HCT116 (cell line): ENCODE measurements around the gene TYMS. TPM values are rescaled to one million over a fixed set of nuclear protein-coding genes. Genes with fewer than 3 reads are reported as not detected.

Source experiments
- ATAC-seq: fragments of 200-7000 bp; cut with Tn5 transposase; 2 replicates; pipeline ENCODE4 v1.9.1; 2020; ENCODE audit warnings: mild to moderate bottlenecking, moderate library complexity
- BruUV-seq: library from RNA; stranded (reverse); fragments of 400-500 nt; replicated peaks from 2 replicates; lab custom pipeline; 2021; lab: Mats Ljungman, UMichigan
- CTCF ChIA-PET: fragments of 300-600 bp; sonication (Branson Sonifier 250); formaldehyde crosslinking; loops from one replicate; lab custom pipeline; 2021; ENCODE audit warnings: antibody characterized with exemption; lab: Charles Lee
- POLR2A ChIA-PET: fragments of 300-600, 350-600 bp; sonication (Branson Sonifier 250); formaldehyde crosslinking; loops from one replicate; lab custom pipeline; 2021; ENCODE audit warnings: antibody characterized with exemption; lab: Charles Lee
- RAD21 ChIA-PET, 2 experiments: fragments of 300-600 bp; sonication (Branson Sonifier 250); formaldehyde crosslinking; loops; one replicate each; lab custom pipeline; 2023; ENCODE audit warnings: low total read pairs in 2 of 2; ENCODE audit not compliant: uncharacterized antibody in 2 of 2, unreplicated experiment in 2 of 2, low non-redundant PET in 1 of 2; lab: Charles Lee
- DNase-seq: peaks from one replicate; pipeline ENCODE4 v3.0.0-alpha.2; 2010; ENCODE audit warnings: low read depth, low spot score
- H2AFZ ChIP-seq: fragments of 200-600 bp; shearing (Covaris generic), sonication (generic); 2 replicates; pipeline ENCODE4 v1.6.1; 2017; ENCODE audit warnings: low read depth, mixed run types, mixed read lengths, antibody characterized with exemption, low read length; ENCODE audit not compliant: poor library complexity, severe bottlenecking
- H3K27ac ChIP-seq: 2 replicates; pipeline ENCODE4 v1.5.1; 2012; ENCODE audit warnings: low read depth, low read length
- H3K27me3 ChIP-seq: fragments of 200-600 bp; sonication (generic); 2 replicates; pipeline ENCODE4 v1.6.1; 2016; ENCODE audit warnings: mixed run types, low read length, mixed read lengths; ENCODE audit not compliant: insufficient read depth
- H3K36me3 ChIP-seq, 2 experiments: fragments of 200-500 bp in 1 of 2; fragments of 200-600 bp in 1 of 2; sonication (Bioruptor generic) in 1 of 2; sonication (generic) in 1 of 2; 2 replicates each; pipeline versions ENCODE4 v1.5.1 to v1.6.1; 2014 to 2016; ENCODE audit warnings: low read length in 2 of 2, inconsistent platforms in 1 of 2, mixed read lengths in 1 of 2, mixed run types in 1 of 2; ENCODE audit not compliant: insufficient read depth in 2 of 2, control insufficient read depth in 1 of 2
- H3K4me1 ChIP-seq, 2 experiments: fragments of 200-600 bp in 1 of 2; sonication (generic) in 1 of 2; 2 replicates each; pipeline versions ENCODE4 v1.5.1 to v1.6.1; 2012 to 2017; ENCODE audit warnings: low read length in 2 of 2, inconsistent platforms in 1 of 2, mild to moderate bottlenecking in 1 of 2, mixed read lengths in 1 of 2, mixed run types in 1 of 2, moderate library complexity in 1 of 2; ENCODE audit not compliant: insufficient read depth in 2 of 2, control insufficient read depth in 1 of 2
- H3K4me2 ChIP-seq: fragments of 200-600 bp; sonication (generic); 2 replicates; pipeline ENCODE4 v1.6.1; 2017; ENCODE audit warnings: mixed run types, low read length, mixed read lengths
- H3K4me3 ChIP-seq, 2 experiments: fragments of 200-600 bp in 1 of 2; sonication (generic) in 1 of 2; replicated peaks in 1 of 2; 2 replicates each; pipeline ENCODE4 v1.5.1; 2011 to 2016; ENCODE audit warnings: low read length in 2 of 2, control low read depth in 1 of 2, low read depth in 1 of 2, mild to moderate bottlenecking in 1 of 2, mixed read lengths in 1 of 2, mixed run types in 1 of 2
- H3K79me2 ChIP-seq: fragments of 200-600 bp; sonication (generic); 2 replicates; pipeline ENCODE4 v1.6.1; 2017; ENCODE audit warnings: mild to moderate bottlenecking, mixed run types, low read length, moderate library complexity, mixed read lengths; ENCODE audit not compliant: insufficient read depth
- H3K9ac ChIP-seq: fragments of 200-600 bp; sonication (generic); 2 replicates; pipeline ENCODE4 v1.6.1; 2016; ENCODE audit warnings: low read length, mixed read lengths
- H3K9me2 ChIP-seq: fragments of 200-600 bp; sonication (generic), shearing (Covaris generic); 2 replicates; pipeline ENCODE4 v1.6.1; 2017; ENCODE audit warnings: mixed run types, mild to moderate bottlenecking, moderate library complexity; ENCODE audit not compliant: insufficient read depth
- H3K9me3 ChIP-seq, 2 experiments: fragments of 200-500 bp in 1 of 2; fragments of 200-600 bp in 1 of 2; sonication (Bioruptor generic) in 1 of 2; sonication (generic) in 1 of 2; 2 replicates each; pipeline ENCODE4 v1.6.1; 2014 to 2017; ENCODE audit warnings: low read length in 2 of 2, mixed read lengths in 2 of 2, inconsistent platforms in 1 of 2, low read depth in 1 of 2, mild to moderate bottlenecking in 1 of 2, mixed run types in 1 of 2, moderate library complexity in 1 of 2; ENCODE audit not compliant: control insufficient read depth in 1 of 2, insufficient read depth in 1 of 2
- H4K20me1 ChIP-seq: fragments of 200-600 bp; sonication (generic), shearing (Covaris generic); 2 replicates; pipeline ENCODE4 v1.6.1; 2017; ENCODE audit warnings: mixed run types, mild to moderate bottlenecking, moderate library complexity; ENCODE audit not compliant: insufficient read depth
- CEBPB ChIP-seq: IDR thresholded peaks from 2 replicates; pipeline ENCODE4 v1.6.1; 2012; ENCODE audit warnings: low read depth
- EGR1 ChIP-seq: IDR thresholded peaks from 2 replicates; pipeline ENCODE4 v1.6.1; 2012; ENCODE audit warnings: low read depth
- ELF1 ChIP-seq: IDR thresholded peaks from 2 replicates; pipeline ENCODE4 v1.6.1; 2012; ENCODE audit warnings: low read depth, borderline replicate concordance
- EZH2 ChIP-seq: fragments of 200-600 bp; sonication (generic); IDR thresholded peaks from 2 replicates; pipeline ENCODE4 v1.6.1; 2017; ENCODE audit warnings: antibody characterized with exemption, mixed run types
- FOSL1 ChIP-seq: IDR thresholded peaks from 2 replicates; pipeline ENCODE4 v1.6.1; 2012; ENCODE audit warnings: low read depth
- POLR2AphosphoS5 ChIP-seq: IDR thresholded peaks from 2 replicates; pipeline ENCODE4 v1.6.1; 2011; ENCODE audit warnings: mild to moderate bottlenecking, low read depth, low read length, moderate library complexity
- RAD21 ChIP-seq: IDR thresholded peaks from 2 replicates; pipeline ENCODE4 v1.6.1; 2012; ENCODE audit warnings: low read depth, mild to moderate bottlenecking
- SIN3A ChIP-seq: IDR thresholded peaks from 2 replicates; pipeline ENCODE4 v1.6.1; 2012; ENCODE audit warnings: low read depth
- SP1 ChIP-seq: IDR thresholded peaks from 2 replicates; pipeline ENCODE4 v1.6.1; 2012; ENCODE audit warnings: low read depth
- TCF7L2 ChIP-seq: IDR thresholded peaks from 2 replicates; pipeline ENCODE4 v1.7.0; 2011; ENCODE audit warnings: borderline replicate concordance, inconsistent platforms; ENCODE audit not compliant: insufficient read depth, insufficient read length; ENCODE audit errors: extremely low read depth
- YY1 ChIP-seq: IDR thresholded peaks from 2 replicates; pipeline ENCODE4 v1.6.1; 2011; ENCODE audit warnings: low read length, low read depth, moderate library complexity, mild to moderate bottlenecking; ENCODE audit not compliant: insufficient replicate concordance; ENCODE audit errors: extremely low read depth
- intact Hi-C: fragments of 100-400 bp; cut with micrococcal nuclease; formaldehyde crosslinking; loops from 2 replicates; pipeline ENCODE4 v1.10.0; 2022
- total RNA-seq: library from RNA; stranded (reverse); gene quantifications from one replicate; pipeline ENCODE4 v1.2.1, GENCODE V29; 2021; ENCODE audit not compliant: unreplicated experiment
- TF ChIP-seq, protein P1 (sequence below), 3 experiments: fragments of 200-600 bp in 1 of 3; sonication (generic) in 1 of 3; IDR thresholded peaks in 2 of 3; conservative IDR thresholded peaks in 1 of 3; 2 replicates each; pipeline ENCODE4 v1.5.1; 2012 to 2017; ENCODE audit warnings: low read depth in 2 of 3, low read length in 2 of 3, antibody characterized with exemption in 1 of 3, borderline replicate concordance in 1 of 3, control low read depth in 1 of 3, mild to moderate bottlenecking in 1 of 3, mixed read lengths in 1 of 3, mixed run types in 1 of 3, moderate library complexity in 1 of 3; ENCODE audit not compliant: insufficient read depth in 1 of 3
- TF ChIP-seq, protein P2 (sequence below): IDR thresholded peaks from 2 replicates; pipeline ENCODE4 v1.6.1; 2012
- TF ChIP-seq, protein P3 (sequence below): IDR thresholded peaks from 2 replicates; pipeline ENCODE4 v1.6.1; 2012; ENCODE audit warnings: low read depth
- TF ChIP-seq, protein P4 (sequence below): IDR thresholded peaks from 2 replicates; pipeline ENCODE4 v1.6.1; 2012

Gene TYMS
- total RNA-seq, 1 experiment from 2014 or later = 245 TPM

DNA sequence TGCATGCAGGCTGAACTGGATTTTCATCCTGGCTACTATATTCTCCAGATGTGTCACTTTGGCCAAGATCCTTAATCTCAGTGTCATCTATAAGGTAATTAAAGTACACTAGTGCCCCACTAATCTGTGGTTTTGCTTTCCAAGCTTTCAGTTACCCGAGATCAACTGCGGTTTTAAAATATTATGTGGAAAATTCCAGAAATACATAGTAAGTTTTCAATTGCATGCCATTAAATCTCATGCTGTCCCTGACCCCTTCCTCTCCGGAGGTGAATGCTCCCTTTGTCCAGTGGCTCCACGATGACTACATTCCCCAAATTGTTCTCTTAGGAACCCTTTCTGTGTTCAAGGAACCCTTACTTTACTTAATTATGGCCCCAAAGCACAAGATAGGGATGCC lies 5.3 kb upstream of the TYMS start:
- no peaks in the 10 kb centered on the region for H3K36me3 ChIP-seq
- intact Hi-C loops = no loop called here
- DNase-seq = no peak
- CTCF ChIA-PET = no interaction called here
- no peak overlapping the region for H3K4me2 ChIP-seq
- no peak overlapping the region for H3K9ac ChIP-seq
- POLR2A ChIA-PET = no interaction called here
- no peaks in the 10 kb centered on the region for H3K9me3 ChIP-seq
- no peak overlapping the region for H2AFZ ChIP-seq
- no peak overlapping the region for H3K4me3 ChIP-seq
- no peaks in the 10 kb centered on the region for H4K20me1 ChIP-seq
- H3K27me3 ChIP-seq = no peaks in the 10 kb centered on the region
- no peak overlapping the region for H3K27ac ChIP-seq
- no peaks in the 10 kb centered on the region for H3K9me2 ChIP-seq
- ATAC-seq = no peak
- RAD21 ChIA-PET = no interaction called here
- H3K79me2 ChIP-seq = peaks cover 16% of the 10 kb centered on the region
- TF ChIP-seq, protein P1, sequence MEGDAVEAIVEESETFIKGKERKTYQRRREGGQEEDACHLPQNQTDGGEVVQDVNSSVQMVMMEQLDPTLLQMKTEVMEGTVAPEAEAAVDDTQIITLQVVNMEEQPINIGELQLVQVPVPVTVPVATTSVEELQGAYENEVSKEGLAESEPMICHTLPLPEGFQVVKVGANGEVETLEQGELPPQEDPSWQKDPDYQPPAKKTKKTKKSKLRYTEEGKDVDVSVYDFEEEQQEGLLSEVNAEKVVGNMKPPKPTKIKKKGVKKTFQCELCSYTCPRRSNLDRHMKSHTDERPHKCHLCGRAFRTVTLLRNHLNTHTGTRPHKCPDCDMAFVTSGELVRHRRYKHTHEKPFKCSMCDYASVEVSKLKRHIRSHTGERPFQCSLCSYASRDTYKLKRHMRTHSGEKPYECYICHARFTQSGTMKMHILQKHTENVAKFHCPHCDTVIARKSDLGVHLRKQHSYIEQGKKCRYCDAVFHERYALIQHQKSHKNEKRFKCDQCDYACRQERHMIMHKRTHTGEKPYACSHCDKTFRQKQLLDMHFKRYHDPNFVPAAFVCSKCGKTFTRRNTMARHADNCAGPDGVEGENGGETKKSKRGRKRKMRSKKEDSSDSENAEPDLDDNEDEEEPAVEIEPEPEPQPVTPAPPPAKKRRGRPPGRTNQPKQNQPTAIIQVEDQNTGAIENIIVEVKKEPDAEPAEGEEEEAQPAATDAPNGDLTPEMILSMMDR (IDR thresholded peaks at IDR 0.05 in 2 of 3, conservative IDR thresholded peaks at IDR 0.05 in 1 of 3; ENCODE audit: borderline replicate concordance in 1 of 3, insufficient read depth in 1 of 3, low read depth in 2 of 3, low read length in 2 of 3) = no peak
- TF ChIP-seq SP1 = no peak
- TF ChIP-seq, protein P2, sequence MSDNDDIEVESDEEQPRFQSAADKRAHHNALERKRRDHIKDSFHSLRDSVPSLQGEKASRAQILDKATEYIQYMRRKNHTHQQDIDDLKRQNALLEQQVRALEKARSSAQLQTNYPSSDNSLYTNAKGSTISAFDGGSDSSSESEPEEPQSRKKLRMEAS = no peak
- TF ChIP-seq, protein P3, sequence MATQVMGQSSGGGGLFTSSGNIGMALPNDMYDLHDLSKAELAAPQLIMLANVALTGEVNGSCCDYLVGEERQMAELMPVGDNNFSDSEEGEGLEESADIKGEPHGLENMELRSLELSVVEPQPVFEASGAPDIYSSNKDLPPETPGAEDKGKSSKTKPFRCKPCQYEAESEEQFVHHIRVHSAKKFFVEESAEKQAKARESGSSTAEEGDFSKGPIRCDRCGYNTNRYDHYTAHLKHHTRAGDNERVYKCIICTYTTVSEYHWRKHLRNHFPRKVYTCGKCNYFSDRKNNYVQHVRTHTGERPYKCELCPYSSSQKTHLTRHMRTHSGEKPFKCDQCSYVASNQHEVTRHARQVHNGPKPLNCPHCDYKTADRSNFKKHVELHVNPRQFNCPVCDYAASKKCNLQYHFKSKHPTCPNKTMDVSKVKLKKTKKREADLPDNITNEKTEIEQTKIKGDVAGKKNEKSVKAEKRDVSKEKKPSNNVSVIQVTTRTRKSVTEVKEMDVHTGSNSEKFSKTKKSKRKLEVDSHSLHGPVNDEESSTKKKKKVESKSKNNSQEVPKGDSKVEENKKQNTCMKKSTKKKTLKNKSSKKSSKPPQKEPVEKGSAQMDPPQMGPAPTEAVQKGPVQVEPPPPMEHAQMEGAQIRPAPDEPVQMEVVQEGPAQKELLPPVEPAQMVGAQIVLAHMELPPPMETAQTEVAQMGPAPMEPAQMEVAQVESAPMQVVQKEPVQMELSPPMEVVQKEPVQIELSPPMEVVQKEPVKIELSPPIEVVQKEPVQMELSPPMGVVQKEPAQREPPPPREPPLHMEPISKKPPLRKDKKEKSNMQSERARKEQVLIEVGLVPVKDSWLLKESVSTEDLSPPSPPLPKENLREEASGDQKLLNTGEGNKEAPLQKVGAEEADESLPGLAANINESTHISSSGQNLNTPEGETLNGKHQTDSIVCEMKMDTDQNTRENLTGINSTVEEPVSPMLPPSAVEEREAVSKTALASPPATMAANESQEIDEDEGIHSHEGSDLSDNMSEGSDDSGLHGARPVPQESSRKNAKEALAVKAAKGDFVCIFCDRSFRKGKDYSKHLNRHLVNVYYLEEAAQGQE = no peak
- TF ChIP-seq, protein P4, sequence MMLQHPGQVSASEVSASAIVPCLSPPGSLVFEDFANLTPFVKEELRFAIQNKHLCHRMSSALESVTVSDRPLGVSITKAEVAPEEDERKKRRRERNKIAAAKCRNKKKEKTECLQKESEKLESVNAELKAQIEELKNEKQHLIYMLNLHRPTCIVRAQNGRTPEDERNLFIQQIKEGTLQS = no peak
- TF ChIP-seq YY1 = no peak
- TF ChIP-seq SIN3A = no peak
- no peak for TF ChIP-seq CEBPB
- TF ChIP-seq EGR1 = no peak
- no peak for TF ChIP-seq RAD21
- TF ChIP-seq EZH2 = no peak
- TF ChIP-seq ELF1 = no peak
- no peak for TF ChIP-seq POLR2AphosphoS5
- TF ChIP-seq TCF7L2 = no peak
- no peak for TF ChIP-seq FOSL1
- peaks cover 7 to 12% of the 10 kb centered on the region in 2 experiments; a peak in 3 of 4 replicates for H3K4me1 ChIP-seq
- BruUV-seq = no TSS peak
